GM21576 (cell line): ENCODE measurements around the gene FGFRL1.
"Not testable (repeated sequence)": the region's sequence is repeated elsewhere in the genome, so short reads cannot be mapped to it uniquely, and the experiment has no call there.

Experiments
- ATAC-seq: cut with Tn5 transposase; IDR thresholded peaks from one replicate; pipeline ENCODE4 v1.9.1; 2021; ENCODE audit warnings: mild to moderate bottlenecking, moderate library complexity; ENCODE audit not compliant: unreplicated experiment

Gene FGFRL1

GRCh38 chr4:1048773-1049590 lies 37.6 kb downstream of the FGFRL1 start:
- no peak for ATAC-seq

- no peak for ATAC-seq
Observed at GRCh38 chr4:1049591-1049905, 38.1 kb downstream of the FGFRL1 start.

GRCh38 chr4:1050486-1051213 lies 39.2 kb downstream of the FGFRL1 start:
- no peak for ATAC-seq

- no peak for ATAC-seq
Observed at GRCh38 chr4:1051472-1051871, 40.0 kb downstream of the FGFRL1 start.

GRCh38 chr4:1052231-1052671 lies 40.8 kb downstream of the FGFRL1 start:
- ATAC-seq, result no peak

- ATAC-seq, result no peak
Observed at GRCh38 chr4:1053080-1053661, 41.7 kb downstream of the FGFRL1 start.

GRCh38 chr4:1053891-1054290 lies 42.5 kb downstream of the FGFRL1 start:
- ATAC-seq, result not testable (repeated sequence)

- ATAC-seq, result not testable (repeated sequence)
Observed at GRCh38 chr4:1054696-1055242, 43.3 kb downstream of the FGFRL1 start.

GRCh38 chr4:1055243-1055701 lies 43.8 kb downstream of the FGFRL1 start:
- not testable (repeated sequence) for ATAC-seq

- peak; percentile 43 for ATAC-seq
Observed at GRCh38 chr4:1055721-1056590, 44.5 kb downstream of the FGFRL1 start.

GRCh38 chr4:1056671-1057402 lies 45.4 kb downstream of the FGFRL1 start:
- no peak for ATAC-seq

- no peak for ATAC-seq
Observed at GRCh38 chr4:1057403-1057745, 45.9 kb downstream of the FGFRL1 start.

GRCh38 chr4:1058198-1058996 lies 47.0 kb downstream of the FGFRL1 start:
- ATAC-seq, result no peak

GRCh38 chr4:1058997-1059665 lies 47.7 kb downstream of the FGFRL1 start:
- no peak for ATAC-seq

- no peak for ATAC-seq
Observed at GRCh38 chr4:1060121-1060520, 48.7 kb downstream of the FGFRL1 start.

GRCh38 chr4:1060621-1061020 lies 49.2 kb downstream of the FGFRL1 start:
- no peak for ATAC-seq

GRCh38 chr4:1061056-1061700 lies 49.8 kb downstream of the FGFRL1 start:
- no peak for ATAC-seq

GRCh38 chr4:1061760-1062159 lies 50.3 kb downstream of the FGFRL1 start:
- no peak for ATAC-seq
